H9 (cell line): ENCODE data around the gene NDUFB11. TPM values are rescaled to one million over a fixed set of nuclear protein-coding genes. Genes with fewer than 3 reads are reported as not detected.

Experiments used
- DNase-seq: peaks from one replicate; pipeline ENCODE4 v3.0.0-alpha.2; 2017
- H2AFZ ChIP-seq: one replicate; pipeline ENCODE4 v1.6.1; 2013; ENCODE audit warnings: mild to moderate bottlenecking, low read length, control low read depth, moderate library complexity
- H2AK5ac ChIP-seq: 2 replicates; pipeline ENCODE4 v1.6.1; 2013; ENCODE audit warnings: low read length, control low read depth, mixed read lengths; ENCODE audit not compliant: insufficient read length
- H2BK120ac ChIP-seq: one replicate; pipeline ENCODE4 v1.6.1; 2013; ENCODE audit warnings: low read depth, mild to moderate bottlenecking, low read length, control low read depth, inconsistent platforms; ENCODE audit not compliant: poor library complexity, severe bottlenecking
- H2BK12ac ChIP-seq: 2 replicates; pipeline ENCODE4 v1.6.1; 2013; ENCODE audit warnings: low read length, control low read depth, mixed read lengths, low read depth; ENCODE audit not compliant: insufficient read length
- H2BK15ac ChIP-seq: 2 replicates; pipeline ENCODE4 v1.6.1; 2013; ENCODE audit warnings: low read depth, low read length, control low read depth
- H2BK20ac ChIP-seq: one replicate; pipeline ENCODE4 v1.6.1; 2013; ENCODE audit warnings: low read depth, mild to moderate bottlenecking, low read length, control low read depth, inconsistent platforms; ENCODE audit not compliant: poor library complexity, severe bottlenecking
- H2BK5ac ChIP-seq: 2 replicates; pipeline ENCODE4 v1.6.1; 2013; ENCODE audit warnings: low read length, control low read depth, mixed read lengths; ENCODE audit not compliant: insufficient read length
- H3K14ac ChIP-seq: 2 replicates; pipeline ENCODE4 v1.6.1; 2013; ENCODE audit warnings: low read length, control low read depth; ENCODE audit not compliant: insufficient read depth
- H3K18ac ChIP-seq: 2 replicates; pipeline ENCODE4 v1.6.1; 2013; ENCODE audit warnings: low read depth, mild to moderate bottlenecking, mixed read lengths, low read length, control low read depth; ENCODE audit not compliant: insufficient read length
- H3K23ac ChIP-seq: 2 replicates; pipeline ENCODE4 v1.6.1; 2013; ENCODE audit warnings: low read length, control low read depth, mixed read lengths, low read depth; ENCODE audit not compliant: insufficient read length
- H3K23me2 ChIP-seq: 2 replicates; pipeline ENCODE4 v1.6.1; 2013; ENCODE audit warnings: low read depth, mild to moderate bottlenecking, mixed read lengths, low read length, control low read depth; ENCODE audit not compliant: insufficient read length, poor library complexity, severe bottlenecking
- H3K27ac ChIP-seq: 2 replicates; pipeline ENCODE4 v1.5.1; 2013; ENCODE audit warnings: low read length, control low read depth, mixed read lengths, low read depth; ENCODE audit not compliant: insufficient read length
- H3K27me3 ChIP-seq: 2 replicates; pipeline ENCODE4 v1.6.1; 2013; ENCODE audit warnings: low read length, control low read depth, inconsistent platforms; ENCODE audit not compliant: insufficient read depth
- H3K4ac ChIP-seq: 2 replicates; pipeline ENCODE4 v1.6.1; 2013; ENCODE audit warnings: low read depth, mild to moderate bottlenecking, control low read depth, inconsistent platforms, low read length, moderate library complexity
- H3K4me1 ChIP-seq: 2 replicates; pipeline ENCODE4 v1.6.1; 2013; ENCODE audit warnings: low read length, control low read depth, inconsistent platforms; ENCODE audit not compliant: insufficient read depth
- H3K4me2 ChIP-seq: 2 replicates; pipeline ENCODE4 v1.6.1; 2013; ENCODE audit warnings: low read length, control low read depth, mixed read lengths; ENCODE audit not compliant: insufficient read length, insufficient read depth
- H3K56ac ChIP-seq: 2 replicates; pipeline ENCODE4 v1.6.1; 2013; ENCODE audit warnings: low read depth, mild to moderate bottlenecking, mixed read lengths, low read length, control low read depth; ENCODE audit not compliant: insufficient read length
- H3K79me1 ChIP-seq: 2 replicates; pipeline ENCODE4 v1.6.1; 2013; ENCODE audit warnings: low read depth, mild to moderate bottlenecking, moderate library complexity, low read length, control low read depth, inconsistent platforms; ENCODE audit not compliant: insufficient read depth, poor library complexity, severe bottlenecking
- H3K79me2 ChIP-seq: 2 replicates; pipeline ENCODE4 v1.6.1; 2013; ENCODE audit warnings: low read length, control low read depth, inconsistent platforms; ENCODE audit not compliant: insufficient read depth
- H3K9ac ChIP-seq: 2 replicates; pipeline ENCODE4 v1.6.1; 2013; ENCODE audit warnings: low read length, control low read depth, mixed read lengths; ENCODE audit not compliant: insufficient read length; ENCODE audit errors: extremely low read depth
- H3K9me3 ChIP-seq: one replicate; pipeline ENCODE4 v1.6.1; 2013; ENCODE audit warnings: low read depth, low read length, inconsistent platforms; ENCODE audit not compliant: control insufficient read depth
- H3T11ph ChIP-seq: one replicate; pipeline ENCODE4 v1.6.1; 2013; ENCODE audit warnings: mild to moderate bottlenecking, low read length, control low read depth, inconsistent platforms
- H4K20me1 ChIP-seq: one replicate; pipeline ENCODE4 v1.6.1; 2013; ENCODE audit not compliant: control insufficient read depth, insufficient read length, insufficient read depth
- H4K5ac ChIP-seq: 2 replicates; pipeline ENCODE4 v1.6.1; 2013; ENCODE audit warnings: low read depth, mild to moderate bottlenecking, mixed read lengths, low read length, control low read depth; ENCODE audit not compliant: insufficient read length
- H4K8ac ChIP-seq: replicated peaks from 2 replicates; pipeline ENCODE4 v1.6.1; 2013; ENCODE audit warnings: low read length, control low read depth, mixed read lengths, low read depth; ENCODE audit not compliant: insufficient read length
- H4K91ac ChIP-seq: 2 replicates; pipeline ENCODE4 v1.6.1; 2013; ENCODE audit warnings: low read depth, mild to moderate bottlenecking, moderate library complexity, mixed read lengths, low read length, control low read depth; ENCODE audit not compliant: insufficient read length
- H3K27ac Mint-ChIP-seq, 3 experiments: 2 replicates in 2 of 3; 3 replicates in 1 of 3; pipeline ENCODE4 v1.8.0; 2020 to 2021; ENCODE audit warnings: mixed read lengths in 3 of 3, mild to moderate bottlenecking in 1 of 3, moderate library complexity in 1 of 3
- H3K27me3 Mint-ChIP-seq: 2 replicates; pipeline ENCODE4 v1.8.0; 2021; ENCODE audit warnings: low read depth, mild to moderate bottlenecking, moderate library complexity, mixed read lengths
- H3K36me3 Mint-ChIP-seq, 3 experiments: 2 replicates in 2 of 3; 3 replicates in 1 of 3; pipeline ENCODE4 v1.8.0; 2020 to 2021; ENCODE audit warnings: low read depth in 3 of 3, mixed read lengths in 3 of 3; ENCODE audit not compliant: insufficient read depth in 1 of 3
- H3K4me1 Mint-ChIP-seq, 2 experiments: 2 replicates each; pipeline ENCODE4 v1.8.0; 2020; ENCODE audit warnings: mixed read lengths in 2 of 2
- H3K4me3 Mint-ChIP-seq, 2 experiments: 2 replicates in 1 of 2; 3 replicates in 1 of 2; pipeline ENCODE4 v1.8.0; 2020 to 2021; ENCODE audit warnings: mild to moderate bottlenecking in 2 of 2, mixed read lengths in 2 of 2, moderate library complexity in 1 of 2
- H3K9me3 Mint-ChIP-seq, 2 experiments: 2 replicates in 1 of 2; 3 replicates in 1 of 2; pipeline ENCODE4 v1.8.0; 2020; ENCODE audit warnings: mild to moderate bottlenecking in 2 of 2, mixed read lengths in 2 of 2, moderate library complexity in 1 of 2
- CTCF ChIP-seq: fragments of 200-600 bp; sonication (generic); conservative IDR thresholded peaks from 3 replicates; pipeline ENCODE4 v1.8.0; 2021; ENCODE audit warnings: antibody characterized with exemption, mild to moderate bottlenecking
- WGBS: extraction: QIAGEN DNeasy Blood & Tissue Kit; methylation state at CpG from one replicate; pipeline ENCODE4 v1.1.7; 2013; ENCODE audit warnings: missing lambda C conversion rate, low lambda C conversion rate, mixed read lengths; ENCODE audit not compliant: insufficient read length; ENCODE audit errors: extremely low coverage; 5-methylcytosine and 5-hydroxymethylcytosine counted together
- total RNA-seq: library from RNA; stranded (reverse); gene quantifications from 2 replicates; pipeline ENCODE4 v1.2.1, GENCODE V29; 2021

NDUFB11 gene
- total RNA-seq, 1 experiment from 2014 or later, result 100 TPM

GRCh38 chrX:47093860-47094259, 50.6 kb downstream of the NDUFB11 start:
- Histone ChIP-seq H3K4me2 (no peak overlapping the region), H2BK5ac (no peak overlapping the region)

More at GRCh38 chrX:47093860-47094259, 50.6 kb downstream of the NDUFB11 start:
- Mint-ChIP-seq H3K9me3 (peaks cover 43 to 67% of the 10 kb centered on the region in 2 experiments), H3K36me3 (no peaks in the 10 kb centered on the region), H3K4me3 (no peak overlapping the region), H3K27me3 (peaks cover 1% of the 10 kb centered on the region; the same call in 1 of the 2 replicates), H3K4me1 (peaks cover 17 to 18% of the 10 kb centered on the region in 2 experiments), H3K27ac (no peak overlapping the region)
- no peak overlapping the region for H2AK5ac ChIP-seq
- H3K27me3 ChIP-seq, result no peaks in the 10 kb centered on the region
- H3K79me2 ChIP-seq, result no peaks in the 10 kb centered on the region; the same call in 1 of the 2 replicates
- no peak overlapping the region for H3K9ac ChIP-seq
- no peak overlapping the region for H4K8ac ChIP-seq
- no peak for DNase-seq
- no peaks in the 10 kb centered on the region for H3K23me2 ChIP-seq
- peaks cover 6% of the 10 kb centered on the region for H3K9me3 ChIP-seq
- H3K27ac ChIP-seq, result no peak overlapping the region
- H3K4ac ChIP-seq, result no peak overlapping the region
- H2BK15ac ChIP-seq, result no peak overlapping the region
- no peak overlapping the region for H3K23ac ChIP-seq
- H4K20me1 ChIP-seq, result no peaks in the 10 kb centered on the region
- H2BK120ac ChIP-seq, result no peak overlapping the region
- H4K91ac ChIP-seq, result no peak overlapping the region
- no peaks in the 10 kb centered on the region; the same call in 1 of the 2 replicates for H3K4me1 ChIP-seq
- H3T11ph ChIP-seq, result no peak overlapping the region
- no peak overlapping the region for H2AFZ ChIP-seq
- no peak overlapping the region for H3K56ac ChIP-seq
- H3K14ac ChIP-seq, result no peak overlapping the region
- no peak overlapping the region for H4K5ac ChIP-seq
- no peak overlapping the region for H3K18ac ChIP-seq
- WGBS, result no CpG with 5 or more reads among the region's 11 CpGs
- H2BK12ac ChIP-seq, result no peak overlapping the region
- no peak overlapping the region for H2BK20ac ChIP-seq
- TF ChIP-seq CTCF, result no peak
- H3K79me1 ChIP-seq, result no peaks in the 10 kb centered on the region
